Mucosa of stomach (tissue), 1 donor: ENCODE measurements around the gene PNKP.

ENCODE experiments used
- H3K27me3 ChIP-seq: one replicate; pipeline ENCODE4 v1.7.0; 2013; ENCODE audit warnings: mild to moderate bottlenecking, low read length; ENCODE audit not compliant: control insufficient read depth, insufficient read depth
- H3K36me3 ChIP-seq: one replicate; pipeline ENCODE4 v1.7.0; 2013; ENCODE audit warnings: low read length; ENCODE audit not compliant: control insufficient read depth, insufficient read depth
- H3K4me1 ChIP-seq: one replicate; pipeline ENCODE4 v1.7.0; 2013; ENCODE audit warnings: mild to moderate bottlenecking, low read length; ENCODE audit not compliant: control insufficient read depth, insufficient read depth
- H3K4me3 ChIP-seq: one replicate; pipeline ENCODE4 v1.7.0; 2013; ENCODE audit warnings: low read length
- H3K9ac ChIP-seq: one replicate; pipeline ENCODE4 v1.7.0; 2013; ENCODE audit warnings: mild to moderate bottlenecking, low read length, moderate library complexity
- H3K9me3 ChIP-seq: one replicate; pipeline ENCODE4 v1.7.0; 2013; ENCODE audit warnings: mild to moderate bottlenecking, low read length, moderate library complexity; ENCODE audit not compliant: control insufficient read depth
- donor health status: Pancreatic carcinoma.

Gene PNKP

GRCh38 chr19:49851456-49852259 is 15.7 kb downstream of the PNKP start:
- no peaks in the 10 kb centered on the region for H3K27me3 ChIP-seq
- H3K9me3 ChIP-seq = no peaks in the 10 kb centered on the region
- H3K4me3 ChIP-seq = peak overlapping the region; percentile 14
- no peak overlapping the region for H3K9ac ChIP-seq
- no peaks in the 10 kb centered on the region for H3K36me3 ChIP-seq
- peaks cover 30% of the 10 kb centered on the region for H3K4me1 ChIP-seq

- no peaks in the 10 kb centered on the region for H3K27me3 ChIP-seq
- no peaks in the 10 kb centered on the region for H3K9me3 ChIP-seq
- H3K36me3 ChIP-seq = no peaks in the 10 kb centered on the region
- peak within 1 kb of the TSS; percentile 100 for H3K9ac ChIP-seq
- peaks cover 30% of the 10 kb centered on the region for H3K4me1 ChIP-seq
- peak within 1 kb of the TSS; percentile 95 for H3K4me3 ChIP-seq
Observed at GRCh38 chr19:49850487-49851342, 16.7 kb downstream of the PNKP start, which contains the start of gene PTOV1. Gene PTOV1 (plus strand): TSS chr19:49851159.

- H3K36me3 ChIP-seq = no peaks in the 10 kb centered on the region
- peaks cover 30% of the 10 kb centered on the region for H3K4me1 ChIP-seq
- no peaks in the 10 kb centered on the region for H3K9me3 ChIP-seq
- no peaks in the 10 kb centered on the region for H3K27me3 ChIP-seq
- H3K4me3 ChIP-seq = peak overlapping the region; percentile 95
- peak overlapping the region; percentile 100 for H3K9ac ChIP-seq
Observed at GRCh38 chr19:49850221-49850486, 17.2 kb downstream of the PNKP start.

- Histone ChIP-seq H3K36me3 (no peaks in the 10 kb centered on the region), H3K9me3 (no peaks in the 10 kb centered on the region), H3K4me1 (peaks cover 30% of the 10 kb centered on the region), H3K4me3 (no peak overlapping the region), H3K9ac (no peak overlapping the region), H3K27me3 (no peaks in the 10 kb centered on the region)
Observed at GRCh38 chr19:49849433-49850220, 17.7 kb downstream of the PNKP start.

- Histone ChIP-seq H3K4me3 (no peak overlapping the region), H3K4me1 (peaks cover 28% of the 10 kb centered on the region), H3K9ac (no peak overlapping the region), H3K27me3 (no peaks in the 10 kb centered on the region), H3K36me3 (no peaks in the 10 kb centered on the region), H3K9me3 (no peaks in the 10 kb centered on the region)
Observed at GRCh38 chr19:49848938-49849337, 18.4 kb downstream of the PNKP start.

GRCh38 chr19:49847731-49848696 is 19.4 kb downstream of the PNKP start:
- Histone ChIP-seq H3K4me1 (peaks cover 19% of the 10 kb centered on the region), H3K9me3 (no peaks in the 10 kb centered on the region), H3K4me3 (no peak overlapping the region), H3K9ac (no peak overlapping the region), H3K27me3 (no peaks in the 10 kb centered on the region), H3K36me3 (no peaks in the 10 kb centered on the region)

GRCh38 chr19:49846408-49846807 is 21.0 kb downstream of the PNKP start:
- no peaks in the 10 kb centered on the region for H3K27me3 ChIP-seq
- no peaks in the 10 kb centered on the region for H3K9me3 ChIP-seq
- peaks cover 8% of the 10 kb centered on the region for H3K4me1 ChIP-seq
- no peaks in the 10 kb centered on the region for H3K36me3 ChIP-seq
- no peak overlapping the region for H3K4me3 ChIP-seq
- H3K9ac ChIP-seq = no peak overlapping the region

- H3K9ac ChIP-seq = no peak overlapping the region
- H3K36me3 ChIP-seq = no peaks in the 10 kb centered on the region
- H3K27me3 ChIP-seq = no peaks in the 10 kb centered on the region
- H3K4me1 ChIP-seq = peaks cover 8% of the 10 kb centered on the region
- H3K4me3 ChIP-seq = no peak overlapping the region
- H3K9me3 ChIP-seq = no peaks in the 10 kb centered on the region
Observed at GRCh38 chr19:49845414-49845813, 22.0 kb downstream of the PNKP start.

GRCh38 chr19:49844138-49845095 is 23.0 kb downstream of the PNKP start:
- Histone ChIP-seq H3K36me3 (peaks cover 4% of the 10 kb centered on the region), H3K27me3 (no peaks in the 10 kb centered on the region), H3K9ac (no peak overlapping the region), H3K4me3 (no peak overlapping the region), H3K4me1 (no peaks in the 10 kb centered on the region), H3K9me3 (no peaks in the 10 kb centered on the region)

- no peaks in the 10 kb centered on the region for H3K27me3 ChIP-seq
- no peak overlapping the region for H3K4me3 ChIP-seq
- no peak overlapping the region for H3K9ac ChIP-seq
- H3K36me3 ChIP-seq = peaks cover 7% of the 10 kb centered on the region
- no peaks in the 10 kb centered on the region for H3K4me1 ChIP-seq
- H3K9me3 ChIP-seq = no peaks in the 10 kb centered on the region
Observed at GRCh38 chr19:49843265-49843664, 24.1 kb downstream of the PNKP start.
